Measurements from ENCODE around the gene FGFR1OP2.

- TF ChIP-seq POLR2A (IDR thresholded peaks at IDR 0.05; ENCODE audit: low read length) (no peak), GATA1 (IDR thresholded peaks at IDR 0.05; ENCODE audit: low read depth, low read length) (no peak)
Measured at GRCh38 chr12:26906024-26906423, 32.2 kb upstream of the FGFR1OP2 start.
